ENCODE measurements around the gene TXK. TPM values are rescaled to one million over a fixed set of nuclear protein-coding genes. Genes with fewer than 3 reads are reported as not detected.

Gene TXK
- total RNA-seq, 1 experiment from 2014 or later = 1.7 TPM

GRCh38 chr4:48042979-48043461, 91.0 kb downstream of the TXK start:
- RAD21 ChIA-PET (ENCODE audit: low non-redundant PET in 1 of 2, low total read pairs in 2 of 2, uncharacterized antibody in 2 of 2, unreplicated experiment in 2 of 2) = no interaction called here
- Histone ChIP-seq H3K4me3 (replicated peaks in 1 of 2; ENCODE audit: low read depth in 1 of 2, low read length in 2 of 2) (no peak overlapping the region), H3K9me2 (ENCODE audit: insufficient read depth) (no peaks in the 10 kb centered on the region), H3K36me3 (ENCODE audit: control insufficient read depth in 1 of 2, insufficient read depth in 2 of 2, low read length in 2 of 2) (no peaks in the 10 kb centered on the region), H3K4me1 (ENCODE audit: control insufficient read depth in 1 of 2, insufficient read depth in 2 of 2, low read length in 2 of 2) (no peaks in the 10 kb centered on the region), H3K9me3 (ENCODE audit: control insufficient read depth in 1 of 2, insufficient read depth in 1 of 2, low read depth in 1 of 2, low read length in 2 of 2) (no peaks in the 10 kb centered on the region), H3K27ac (ENCODE audit: low read depth, low read length) (no peak overlapping the region), H3K4me2 (ENCODE audit: low read length) (no peak overlapping the region), H4K20me1 (ENCODE audit: insufficient read depth) (no peaks in the 10 kb centered on the region), H2AFZ (ENCODE audit: low read depth, low read length, poor library complexity, severe bottlenecking) (no peak overlapping the region), H3K9ac (ENCODE audit: low read length) (no peak overlapping the region), H3K79me2 (ENCODE audit: insufficient read depth, low read length) (no peaks in the 10 kb centered on the region), H3K27me3 (ENCODE audit: insufficient read depth, low read length) (no peaks in the 10 kb centered on the region)
- BruUV-seq (replicated peaks) = no TSS peak
- POLR2A ChIA-PET = no interaction called here
- DNase-seq (ENCODE audit: low read depth, low spot score) (no peak), ATAC-seq (no peak)
- CTCF ChIA-PET = interaction anchor here (1.5 kb wide), 1 partner anchor 66 kb away, joined by 4 read pairs; no protein-coding TSS in a partner anchor
- no peak for TF ChIP-seq ZBTB33 (IDR thresholded peaks at IDR 0.05; ENCODE audit: extremely low read depth, insufficient replicate concordance, low read length)
- TF ChIP-seq JUND (IDR thresholded peaks at IDR 0.05) = no peak
- no peak for TF ChIP-seq RAD21 (IDR thresholded peaks at IDR 0.05; ENCODE audit: low read depth)
- no peak for TF ChIP-seq REST (IDR thresholded peaks at IDR 0.05; ENCODE audit: low read depth)
- no peak for TF ChIP-seq POLR2A (IDR thresholded peaks at IDR 0.05; ENCODE audit: borderline replicate concordance, extremely low read depth, insufficient read depth, insufficient read length)
- no peak for TF ChIP-seq YY1 (IDR thresholded peaks at IDR 0.05; ENCODE audit: extremely low read depth, insufficient replicate concordance, low read depth, low read length)
- no peak for TF ChIP-seq EGR1 (IDR thresholded peaks at IDR 0.05; ENCODE audit: low read depth)
- TF ChIP-seq SRF (IDR thresholded peaks at IDR 0.05; ENCODE audit: low read depth) = no peak
- TF ChIP-seq ZFX (IDR thresholded peaks at IDR 0.05) = no peak
- intact Hi-C loops (cut with micrococcal nuclease) = no loop called here

Measured in HCT116 (cell line).